GM19023 (cell line): Measurements from ENCODE around the gene TPBGL.

ENCODE experiments used
- ATAC-seq: cut with Tn5 transposase; IDR thresholded peaks from one replicate; pipeline ENCODE4 v1.9.1; 2021; ENCODE audit warnings: mild to moderate bottlenecking, moderate library complexity; ENCODE audit not compliant: unreplicated experiment

Gene TPBGL

GRCh38 chr11:75244052-75244814 is 3.7 kb downstream of the TPBGL start:
- no peak for ATAC-seq

- no peak for ATAC-seq
Measured at GRCh38 chr11:75245356-75246005, 4.9 kb downstream of the TPBGL start.

DNA sequence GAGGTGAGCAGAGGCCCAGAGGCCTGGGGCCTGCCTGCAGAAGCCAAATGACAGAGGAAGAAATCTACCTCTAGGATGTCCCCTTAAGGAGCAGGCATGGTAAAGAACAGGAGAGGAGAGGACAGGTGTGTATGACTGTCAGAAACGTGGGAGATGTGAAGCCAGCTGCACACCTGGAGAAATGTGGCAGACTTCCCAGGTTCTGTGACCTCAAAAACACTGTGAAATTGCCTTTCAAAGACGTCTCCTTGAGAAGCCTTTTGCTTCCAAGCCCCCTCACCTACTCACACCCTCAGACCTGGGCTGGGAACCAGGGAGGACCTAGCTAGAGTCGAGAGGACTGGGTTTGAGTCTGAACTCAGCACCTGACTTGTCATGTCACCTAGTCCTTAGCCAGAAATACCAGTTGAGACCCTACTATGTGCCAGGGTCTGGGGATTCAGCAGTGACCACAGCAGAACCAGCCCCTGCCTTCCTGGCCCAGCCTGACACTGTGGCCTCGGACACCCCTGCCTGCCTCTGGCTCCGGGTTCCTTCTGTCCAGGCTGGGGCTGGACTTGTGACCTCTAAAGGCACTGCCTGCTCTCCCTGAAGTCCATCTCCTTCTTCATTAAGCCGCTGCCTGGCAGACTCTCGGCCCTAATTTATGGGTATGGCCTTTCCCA is 5.6 kb downstream of the TPBGL start:
- ATAC-seq = no peak

- ATAC-seq = no peak
Measured at GRCh38 chr11:75246671-75247350, 6.2 kb downstream of the TPBGL start.

- no peak for ATAC-seq
Measured at GRCh38 chr11:75248924-75249256, 8.3 kb downstream of the TPBGL start.

DNA sequence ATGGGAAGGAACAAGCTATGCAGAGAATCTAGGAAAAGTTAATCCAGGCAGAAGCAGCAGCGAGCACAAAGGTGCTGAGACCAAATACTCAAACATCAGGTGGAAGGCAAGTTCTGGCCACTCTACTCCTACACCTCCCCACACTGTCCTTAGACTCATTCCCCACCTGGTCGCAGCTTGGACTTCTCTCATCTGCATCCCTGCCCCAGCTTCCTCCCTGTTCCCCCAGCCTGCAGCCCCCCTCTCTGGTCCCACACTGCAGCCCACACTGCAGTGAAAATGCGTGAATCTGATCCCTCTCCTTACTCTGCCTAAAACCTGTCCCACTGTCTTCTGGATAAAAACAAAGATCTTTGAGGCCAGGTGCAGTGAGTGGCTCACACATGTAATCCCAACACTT is 9.1 kb downstream of the TPBGL start:
- no peak for ATAC-seq

DNA sequence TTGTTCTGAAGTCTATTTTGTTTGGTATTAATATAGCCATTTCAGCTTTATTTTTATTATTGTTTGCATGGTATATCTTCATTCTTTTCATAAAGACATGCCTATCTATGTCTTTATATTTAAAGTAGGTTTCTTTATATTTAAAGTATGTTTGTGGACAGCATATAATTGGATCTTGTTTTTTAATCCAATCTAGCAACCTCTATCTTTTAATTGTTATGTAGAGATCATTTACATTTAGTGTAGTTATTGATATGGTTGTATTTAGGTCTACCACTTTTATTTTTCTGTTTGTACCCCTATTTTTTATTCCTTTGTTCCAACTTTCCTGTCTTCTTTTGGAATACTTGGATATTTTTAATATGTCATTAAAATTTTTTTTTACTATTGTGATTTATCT is 13.8 kb downstream of the TPBGL start:
- ATAC-seq = no peak

- ATAC-seq = no peak
Measured at GRCh38 chr11:75260396-75261170, 20.0 kb downstream of the TPBGL start.

- ATAC-seq = no peak
Measured at GRCh38 chr11:75261902-75262361, 21.4 kb downstream of the TPBGL start.

GRCh38 chr11:75262436-75262835 is 21.9 kb downstream of the TPBGL start:
- ATAC-seq = no peak

- ATAC-seq = no peak
Measured at GRCh38 chr11:75262961-75263852, 22.6 kb downstream of the TPBGL start.

DNA sequence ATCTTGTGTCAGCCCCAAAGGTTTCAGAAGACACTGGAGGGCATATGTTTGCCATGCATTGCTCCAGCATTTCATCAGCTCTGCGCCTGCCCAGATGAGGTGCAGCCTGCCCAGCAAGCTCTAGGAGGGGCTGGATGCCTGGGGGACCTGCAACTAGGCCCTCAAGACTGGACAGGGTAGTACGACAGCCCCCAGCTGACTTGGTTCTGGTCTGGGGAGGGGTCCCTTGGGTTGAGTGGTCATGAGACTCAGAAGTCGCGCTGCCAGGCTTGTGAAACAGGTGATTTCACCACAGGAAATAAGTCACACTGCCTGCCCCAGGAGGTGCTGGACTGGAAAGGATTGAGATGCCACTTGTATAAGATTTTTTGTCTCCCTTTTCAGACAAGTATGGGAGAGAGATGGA is 23.4 kb downstream of the TPBGL start:
- ATAC-seq = no peak

DNA sequence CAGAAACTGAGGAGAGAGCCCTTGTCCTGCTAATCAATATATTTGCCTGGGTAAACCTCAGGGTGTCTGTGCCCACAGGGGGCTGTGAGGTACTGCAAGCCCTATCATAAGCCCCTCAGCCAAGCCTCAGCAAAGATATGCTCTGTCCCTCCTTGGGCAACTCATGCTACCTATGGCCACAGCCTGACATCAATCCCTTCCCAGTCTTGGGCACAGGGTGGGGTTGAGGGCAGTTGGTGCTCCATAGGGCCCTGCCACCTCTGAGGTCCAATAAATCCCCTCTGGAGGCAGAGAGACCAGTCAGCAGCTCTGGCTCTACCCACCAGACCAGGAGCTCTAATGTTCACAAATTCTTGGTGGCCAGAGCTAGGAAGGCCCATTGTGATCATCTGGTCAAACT is 23.8 kb downstream of the TPBGL start:
- no peak for ATAC-seq

- ATAC-seq = no peak
Measured at GRCh38 chr11:75264971-75265370, 24.4 kb downstream of the TPBGL start.

DNA sequence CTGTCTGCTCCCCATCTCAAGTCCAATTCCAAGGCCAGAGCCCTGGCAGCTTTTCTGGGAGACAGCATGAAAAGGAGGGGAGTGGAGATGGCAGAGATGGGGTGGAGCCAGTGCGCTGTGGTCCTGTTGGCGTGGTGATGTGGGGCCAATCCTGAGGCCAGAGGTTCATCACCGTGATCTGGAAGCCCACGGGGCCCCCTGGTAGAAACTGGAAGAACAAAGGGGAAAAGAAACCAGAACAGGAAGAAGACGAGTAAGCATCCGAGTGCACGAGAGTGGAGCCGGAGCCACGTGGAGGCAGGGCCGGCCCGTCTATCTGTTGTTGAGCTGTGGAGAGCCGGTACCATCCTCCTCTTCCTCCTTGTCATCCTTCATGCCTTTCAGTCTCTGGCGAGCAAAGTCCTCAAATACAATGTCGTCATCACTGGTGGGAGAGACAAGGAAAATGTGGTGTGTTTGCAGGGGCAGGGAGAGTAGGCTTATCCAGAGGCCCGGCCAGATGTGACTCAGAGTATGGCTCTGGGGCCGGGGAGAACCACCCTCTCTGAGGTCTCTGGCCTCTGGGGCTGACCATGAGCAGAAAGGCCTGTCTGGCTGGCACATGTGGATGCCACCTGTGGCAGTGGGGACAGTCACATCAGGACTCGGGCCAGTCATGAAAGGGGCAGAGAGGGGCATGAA is 25.4 kb downstream of the TPBGL start:
- no peak for ATAC-seq

- ATAC-seq = no peak
Measured at GRCh38 chr11:75267171-75267970, 26.8 kb downstream of the TPBGL start.

GRCh38 chr11:75268626-75269366 is 28.2 kb downstream of the TPBGL start:
- no peak for ATAC-seq

- ATAC-seq = no peak
Measured at GRCh38 chr11:75269367-75269660, 28.7 kb downstream of the TPBGL start.
